ENCODE results near the gene SRBD1.

Gene SRBD1

GRCh38 chr2:45345331-45346234 lies 265.5 kb downstream of the SRBD1 start:
- DNase-seq, result no peak

GRCh38 chr2:45344502-45344901 lies 266.6 kb downstream of the SRBD1 start:
- DNase-seq, result no peak

GRCh38 chr2:45344071-45344470 lies 267.0 kb downstream of the SRBD1 start:
- DNase-seq, result no peak

- DNase-seq, result no peak
These were observed 267.6 kb downstream of the SRBD1 start for GRCh38 chr2:45343251-45344017.

GRCh38 chr2:45340318-45340717 lies 270.7 kb downstream of the SRBD1 start:
- DNase-seq, result no peak

- DNase-seq, result no peak
These were observed 271.8 kb downstream of the SRBD1 start for GRCh38 chr2:45339253-45339652.

Measured in activated CD8-positive, alpha-beta memory T cell treated with anti-CD3 and anti-CD28 coated beads, Interleukin-2, amount 50 U/mL, for 48 hours (primary cell).